HT1080 (cell line): Measurements from ENCODE around the gene GRK3. TPM values are rescaled to one million over a fixed set of nuclear protein-coding genes. Genes with fewer than 3 reads are reported as not detected.
A peak's percentile ranks its signal among the peaks of the same experiment; 100 is the strongest.
"Not testable (repeated sequence)": the region's sequence is repeated elsewhere in the genome, so short reads cannot be mapped to it uniquely, and the experiment has no call there.

Experiments used
- DNase-seq: peaks from one replicate; pipeline ENCODE4 v3.0.0-alpha.2; 2015; ENCODE audit warnings: low read depth
- total RNA-seq: library from RNA; depleted of rRNA; stranded (reverse); fragments of >200 nt; shearing (Covaris generic); gene quantifications from 2 replicates; pipeline ENCODE4 v1.2.3, GENCODE V29; 2014

Gene GRK3
- total RNA-seq, 1 experiment from 2014 or later: 1.7 TPM

DNA sequence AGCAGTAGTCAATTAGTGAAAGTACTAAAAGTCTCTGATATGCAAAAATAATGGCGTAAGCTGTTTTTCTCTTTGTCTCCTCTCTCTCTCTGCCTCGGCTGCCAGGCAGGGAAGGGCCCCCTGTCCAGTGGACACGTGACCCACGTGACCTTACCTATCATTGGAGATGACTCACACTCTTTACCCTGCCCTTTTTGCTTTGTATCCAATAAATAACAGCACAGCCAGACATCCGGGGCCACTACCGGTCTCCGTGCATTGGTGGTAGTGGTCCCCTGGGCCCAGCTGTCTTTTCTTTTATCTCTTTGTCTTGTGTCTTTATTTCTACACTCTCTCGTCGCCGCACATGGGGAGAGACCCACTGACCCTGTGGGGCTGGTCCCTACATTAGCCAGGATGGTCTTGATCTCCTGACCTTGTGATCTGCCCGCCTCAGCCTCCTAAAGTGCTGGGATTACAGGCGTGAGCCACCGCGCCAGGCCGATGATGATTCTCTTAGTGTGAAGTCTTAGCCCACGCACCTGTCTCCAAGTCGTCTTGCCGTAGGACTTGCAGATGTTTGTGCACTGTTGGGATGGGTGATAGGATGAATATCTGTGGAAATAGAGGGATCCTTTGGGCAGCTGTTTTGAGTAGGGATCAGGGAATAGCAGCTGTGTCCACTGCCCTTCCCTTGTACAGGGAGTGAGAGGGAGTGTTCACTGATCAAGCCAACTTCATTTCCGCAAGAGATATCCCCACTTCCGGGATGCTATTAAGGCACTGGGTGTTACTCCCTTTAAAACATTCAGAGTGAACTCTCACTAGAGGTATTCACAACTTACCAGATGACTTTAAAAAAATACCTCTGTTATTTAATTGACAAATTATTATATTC, 61.5 kb downstream of the GRK3 start:
- not testable (repeated sequence) for DNase-seq

DNA sequence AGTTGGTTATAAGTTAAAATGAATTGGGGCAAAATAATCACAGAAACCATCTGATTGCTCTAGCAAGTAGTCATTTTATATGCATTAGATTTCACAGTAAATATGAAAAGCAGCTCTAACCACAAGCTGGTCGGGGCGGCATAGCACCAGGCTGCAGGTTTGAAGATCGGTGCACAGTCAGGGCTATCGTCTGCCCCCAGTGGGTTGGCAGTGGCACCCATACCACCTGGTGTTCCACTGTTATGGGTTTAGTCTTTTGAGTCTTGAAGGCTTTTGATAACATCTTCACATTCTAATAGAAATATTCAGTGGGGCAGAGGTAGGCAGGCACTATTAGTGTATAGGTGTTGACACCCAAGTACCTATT, 62.1 kb downstream of the GRK3 start:
- no peak for DNase-seq

DNA sequence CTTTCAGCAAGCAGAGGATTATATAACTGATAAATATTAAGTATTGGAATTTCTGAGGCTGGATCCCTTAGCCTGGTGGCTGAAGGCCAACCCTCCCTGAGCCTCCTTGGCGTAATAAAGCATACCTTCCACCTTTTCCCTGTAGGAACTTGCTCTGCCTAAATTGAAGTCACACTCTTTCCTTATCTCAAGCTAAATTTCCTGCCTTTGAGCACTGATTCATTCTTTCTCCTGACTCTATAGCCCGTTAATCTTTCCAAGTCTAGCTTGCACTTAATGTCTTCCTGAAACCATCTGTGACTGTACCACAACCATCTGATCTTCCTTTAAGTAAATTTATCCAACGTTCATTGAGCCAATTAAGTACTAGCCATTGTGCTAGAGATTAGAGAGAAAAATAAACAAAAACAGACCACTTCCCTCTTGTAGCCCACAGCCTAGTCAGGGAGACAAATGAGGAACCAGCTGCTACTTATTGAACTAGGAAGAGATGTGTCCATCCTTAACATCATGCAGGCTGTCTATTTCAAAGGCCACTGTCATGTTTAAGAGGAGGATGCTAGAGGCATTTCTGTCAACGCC, 62.9 kb downstream of the GRK3 start:
- no peak for DNase-seq

DNA sequence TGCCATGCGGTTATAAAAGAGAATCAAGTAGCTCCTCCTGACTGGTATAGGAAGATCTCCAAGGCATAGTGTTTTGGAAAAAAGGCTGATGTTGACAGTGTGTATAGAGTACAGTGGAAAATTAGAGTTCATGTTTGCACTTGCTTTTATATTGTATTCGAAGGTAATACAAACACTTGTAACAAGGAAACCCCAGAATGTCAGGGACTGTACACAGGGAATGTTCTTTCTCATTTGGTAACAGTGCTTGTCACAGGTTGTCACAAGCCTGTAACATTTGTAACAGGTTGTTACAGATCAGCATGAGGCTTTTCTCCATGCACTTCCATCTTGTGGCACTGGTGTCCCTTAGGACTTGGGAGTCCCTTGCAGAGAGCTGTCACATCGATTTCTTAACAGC, 64.0 kb downstream of the GRK3 start:
- no peak for DNase-seq

DNA sequence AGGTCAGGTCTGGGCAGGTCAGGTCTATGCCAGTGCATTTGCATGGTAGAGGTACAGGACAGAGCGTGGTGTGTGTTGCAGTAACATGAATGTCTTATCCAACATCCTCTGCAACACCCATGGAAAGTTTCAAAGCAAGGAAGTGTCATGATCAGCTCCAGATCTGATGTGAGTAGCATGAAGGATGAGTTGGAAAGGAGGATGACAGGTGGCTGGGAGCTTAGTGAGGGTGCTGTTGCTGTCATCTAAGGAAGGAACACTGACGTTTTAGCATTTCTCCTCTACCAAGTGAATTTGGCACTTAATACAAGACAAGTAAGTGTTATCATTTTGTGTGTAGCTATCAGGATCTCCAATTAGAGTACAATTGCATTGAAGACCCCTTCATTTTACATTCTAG, 65.1 kb downstream of the GRK3 start:
- no peak for DNase-seq

DNA sequence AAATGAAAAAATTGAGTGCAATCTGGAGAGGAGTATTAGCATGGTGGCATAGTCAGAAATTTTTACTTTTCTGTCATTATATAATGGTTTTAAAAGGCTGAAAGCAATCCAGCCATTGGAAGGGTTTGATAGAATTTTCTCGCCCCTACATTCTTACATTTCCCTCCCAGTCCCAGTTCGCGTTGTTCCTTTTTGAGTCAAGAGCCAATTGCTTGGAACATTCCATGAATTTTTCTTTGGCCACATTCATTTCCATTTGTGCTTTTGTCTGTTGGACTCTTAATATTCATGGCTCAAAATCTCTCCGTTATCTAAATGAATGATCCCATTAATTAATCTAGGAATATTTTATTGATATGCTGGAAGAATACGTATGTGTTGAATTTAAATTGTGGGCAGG, 66.0 kb downstream of the GRK3 start:
- DNase-seq: no peak

DNA sequence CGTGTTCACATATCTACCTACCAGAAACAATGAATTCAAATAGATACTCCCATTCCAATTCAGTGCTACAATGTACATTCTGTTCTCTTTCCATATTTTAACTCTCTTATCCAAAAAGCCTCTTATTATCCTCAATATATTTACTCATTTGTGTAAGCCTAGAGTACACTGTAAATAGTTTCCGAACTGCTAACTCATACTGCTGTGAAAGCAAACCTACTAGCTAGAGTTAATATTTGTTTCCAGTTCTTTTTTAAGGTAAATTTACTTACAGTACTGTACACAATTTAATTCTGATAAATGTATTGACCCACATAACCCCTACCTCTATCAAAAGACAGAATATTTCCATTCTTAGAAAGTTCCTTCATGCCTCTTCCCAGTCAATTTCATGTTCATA, 71.8 kb downstream of the GRK3 start:
- no peak for DNase-seq

GRCh38 chr22:25637032-25637431, 72.6 kb downstream of the GRK3 start:
- no peak for DNase-seq

- no peak for DNase-seq
These were observed 73.2 kb downstream of the GRK3 start for GRCh38 chr22:25637672-25638071.

GRCh38 chr22:25638638-25639037, 74.2 kb downstream of the GRK3 start:
- no peak for DNase-seq

DNA sequence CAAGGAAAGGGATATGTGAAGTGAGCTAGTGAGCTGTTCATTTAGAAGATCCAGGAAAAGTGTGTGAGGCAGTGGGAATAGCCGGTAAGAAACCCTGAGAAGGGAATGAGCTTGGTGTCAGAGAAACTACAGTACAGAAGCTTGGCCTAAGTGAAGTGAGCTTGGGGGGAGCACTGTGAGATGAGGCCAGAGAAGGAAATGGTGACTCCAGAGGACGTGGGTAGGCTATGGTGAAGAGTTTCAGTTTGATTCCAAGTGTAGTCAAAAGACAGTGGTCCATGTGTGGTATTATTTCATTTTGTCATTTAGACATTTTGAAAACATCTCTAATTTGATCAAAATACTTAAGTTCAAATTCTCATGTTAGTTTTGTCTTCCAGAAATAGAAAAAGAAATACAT, 77.2 kb downstream of the GRK3 start:
- DNase-seq: no peak

DNA sequence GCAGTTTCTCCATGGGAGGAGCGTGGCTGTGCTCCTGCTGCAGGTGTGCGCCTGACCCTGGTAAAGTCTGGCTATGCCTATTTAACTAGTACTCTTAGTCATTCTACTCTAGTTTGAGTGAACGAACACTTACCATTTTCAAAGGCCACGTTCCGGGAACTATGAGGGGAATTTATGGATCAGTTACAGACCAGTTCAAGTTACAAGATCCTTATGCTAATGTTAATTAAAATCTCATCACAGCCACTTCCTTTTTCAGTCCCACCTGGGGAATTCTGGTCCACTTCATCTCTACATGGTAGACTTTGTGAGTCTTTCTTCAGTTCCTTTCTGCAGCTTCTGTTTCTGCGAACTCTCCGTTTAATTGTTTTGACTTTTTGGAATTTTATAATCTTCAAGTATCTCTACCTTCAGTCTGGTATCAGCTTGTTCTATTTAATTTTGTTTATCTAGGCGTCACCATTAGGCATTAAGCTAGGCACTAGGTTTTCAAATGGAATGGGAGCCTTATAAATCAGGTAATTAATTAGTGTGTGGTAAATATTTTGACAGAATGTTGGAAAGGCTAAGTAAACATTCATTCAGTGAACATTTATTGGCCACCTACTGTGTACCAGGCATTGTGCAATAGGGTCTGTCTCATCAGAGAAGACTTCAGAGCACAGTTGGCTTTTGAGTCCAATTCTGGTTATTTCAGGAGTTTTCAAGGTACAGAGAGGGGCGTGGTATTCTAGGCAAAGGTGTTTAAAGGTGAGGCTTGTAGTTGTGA, 78.9 kb downstream of the GRK3 start:
- DNase-seq: no peak

GRCh38 chr22:25644122-25644521, 79.6 kb downstream of the GRK3 start:
- DNase-seq: no peak

DNA sequence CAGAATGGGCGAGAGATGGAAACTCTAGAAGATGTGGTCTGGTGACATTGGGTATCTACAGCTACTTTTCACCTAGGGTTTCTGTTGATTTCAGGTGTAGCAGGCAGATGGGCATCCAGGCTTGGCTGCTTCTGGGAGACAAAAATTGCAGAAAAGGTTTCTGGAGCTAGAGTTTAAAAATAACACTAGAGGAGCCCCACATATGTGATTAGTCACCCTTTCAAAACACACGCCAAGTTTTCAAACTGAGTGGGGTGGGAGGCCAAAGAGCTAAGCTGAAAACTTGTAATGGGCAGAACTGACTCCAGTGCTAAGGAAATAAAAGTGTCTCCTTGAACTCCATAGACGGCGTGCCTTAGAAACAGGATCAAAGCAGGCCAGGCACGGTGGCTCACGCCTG, 80.8 kb downstream of the GRK3 start:
- peak; percentile 10 for DNase-seq

- DNase-seq: no peak
These were observed 81.5 kb downstream of the GRK3 start for GRCh38 chr22:25645964-25646363.

GRCh38 chr22:25650833-25651232, 86.4 kb downstream of the GRK3 start:
- DNase-seq: no peak

GRCh38 chr22:25651332-25652085, 87.0 kb downstream of the GRK3 start:
- DNase-seq: no peak

DNA sequence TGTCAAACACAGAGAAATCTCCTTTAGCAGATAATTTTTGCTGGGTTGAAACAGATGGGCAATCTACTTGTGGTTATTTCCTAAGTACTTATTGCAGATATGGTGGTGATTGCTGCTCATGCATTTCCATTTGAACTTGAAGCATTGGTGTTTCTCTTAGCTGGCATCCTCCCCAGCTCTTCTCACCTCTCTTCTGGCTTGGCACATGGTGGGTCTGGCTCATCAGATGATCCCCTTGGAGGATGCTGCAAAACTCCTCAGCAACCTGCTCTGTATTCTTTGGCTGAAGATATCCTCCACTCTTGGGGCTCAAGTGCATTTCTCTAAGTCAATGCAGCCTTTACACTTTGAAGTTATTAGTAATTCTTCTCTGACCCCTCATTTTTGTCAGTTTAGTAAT, 90.2 kb downstream of the GRK3 start:
- no peak for DNase-seq

GRCh38 chr22:25655371-25655935, 91.0 kb downstream of the GRK3 start:
- DNase-seq: peak; percentile 5

DNA sequence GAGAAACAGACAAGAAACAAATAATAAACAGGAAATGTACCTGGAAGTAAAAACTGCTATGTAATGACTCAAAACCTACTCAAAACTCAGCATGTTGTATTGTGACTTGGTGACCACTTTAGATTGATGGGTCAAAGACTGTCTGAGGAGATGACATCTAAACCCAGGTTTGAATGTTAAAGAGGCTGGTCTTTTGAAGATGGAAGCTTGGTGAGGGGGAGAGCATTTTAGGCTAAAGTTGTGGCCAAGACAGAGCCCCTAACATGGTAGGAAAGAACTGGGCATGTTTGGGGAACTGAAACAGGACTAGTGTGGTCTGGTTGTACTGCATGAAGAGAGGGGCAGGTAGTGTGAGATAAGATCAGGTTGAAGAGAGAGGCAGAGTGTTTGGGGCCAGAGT, 92.2 kb downstream of the GRK3 start:
- no peak for DNase-seq

DNA sequence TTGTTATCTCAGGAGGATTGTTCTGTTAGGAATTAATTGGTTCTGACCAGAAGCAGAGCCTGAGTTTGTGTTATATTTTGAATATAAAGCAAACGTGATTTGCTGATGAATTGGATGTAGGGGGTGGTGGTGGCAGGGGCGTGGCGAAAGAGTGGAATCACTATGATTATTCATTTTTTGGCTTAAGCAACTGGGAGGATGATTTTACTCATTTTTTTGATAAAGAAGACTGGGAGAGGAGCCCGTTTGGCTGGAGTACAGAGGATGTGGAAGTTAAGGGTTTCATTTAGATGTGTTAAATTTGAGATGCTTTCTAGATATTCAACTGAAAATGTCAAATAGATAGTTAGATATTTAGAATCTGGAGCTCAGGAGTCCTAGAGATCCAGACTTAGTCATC, 94.2 kb downstream of the GRK3 start:
- DNase-seq: no peak
